PC-9 (cell line): Measurements from ENCODE around the gene ANKZF1.

Experiments used
- EZH2 ChIP-seq: fragments of 200-600 bp; sonication (generic); IDR thresholded peaks from 2 replicates; pipeline ENCODE4 v1.8.0; 2017; ENCODE audit warnings: antibody characterized with exemption, low read depth
- TF ChIP-seq, protein P1 (sequence below): fragments of 200-600 bp; sonication (generic); conservative IDR thresholded peaks from 2 replicates; pipeline ENCODE4 v1.6.1; 2017; ENCODE audit warnings: mixed run types, antibody characterized with exemption, mild to moderate bottlenecking, moderate library complexity

DNA sequence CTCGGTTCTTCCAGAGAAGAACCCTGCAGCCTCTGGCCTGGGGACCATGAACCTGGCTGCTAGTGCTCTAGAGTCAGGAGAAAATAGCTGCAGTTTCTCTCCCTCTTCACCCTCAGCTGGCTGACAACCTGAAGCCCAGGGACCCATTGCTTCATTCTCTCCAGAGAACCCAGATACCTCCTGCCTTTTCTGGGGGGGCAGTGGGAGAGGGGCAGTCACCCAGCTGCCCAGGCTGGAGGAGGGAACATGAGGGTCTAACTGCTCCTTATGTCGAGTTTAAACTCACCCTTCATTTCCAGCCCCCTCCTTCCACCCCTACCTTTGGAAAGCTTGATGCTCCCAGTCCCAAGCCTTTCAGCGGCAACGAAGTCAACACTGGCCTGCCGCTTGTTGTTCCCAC is 30.6 kb upstream of the ANKZF1 start:
- TF ChIP-seq, protein P1, sequence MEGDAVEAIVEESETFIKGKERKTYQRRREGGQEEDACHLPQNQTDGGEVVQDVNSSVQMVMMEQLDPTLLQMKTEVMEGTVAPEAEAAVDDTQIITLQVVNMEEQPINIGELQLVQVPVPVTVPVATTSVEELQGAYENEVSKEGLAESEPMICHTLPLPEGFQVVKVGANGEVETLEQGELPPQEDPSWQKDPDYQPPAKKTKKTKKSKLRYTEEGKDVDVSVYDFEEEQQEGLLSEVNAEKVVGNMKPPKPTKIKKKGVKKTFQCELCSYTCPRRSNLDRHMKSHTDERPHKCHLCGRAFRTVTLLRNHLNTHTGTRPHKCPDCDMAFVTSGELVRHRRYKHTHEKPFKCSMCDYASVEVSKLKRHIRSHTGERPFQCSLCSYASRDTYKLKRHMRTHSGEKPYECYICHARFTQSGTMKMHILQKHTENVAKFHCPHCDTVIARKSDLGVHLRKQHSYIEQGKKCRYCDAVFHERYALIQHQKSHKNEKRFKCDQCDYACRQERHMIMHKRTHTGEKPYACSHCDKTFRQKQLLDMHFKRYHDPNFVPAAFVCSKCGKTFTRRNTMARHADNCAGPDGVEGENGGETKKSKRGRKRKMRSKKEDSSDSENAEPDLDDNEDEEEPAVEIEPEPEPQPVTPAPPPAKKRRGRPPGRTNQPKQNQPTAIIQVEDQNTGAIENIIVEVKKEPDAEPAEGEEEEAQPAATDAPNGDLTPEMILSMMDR: no peak
- no peak for TF ChIP-seq EZH2
